Measurements from ENCODE around the gene HES5. TPM values are rescaled to one million over a fixed set of nuclear protein-coding genes. Genes with fewer than 3 reads are reported as not detected.

The HES5 gene
- total RNA-seq, 3 donors from 2014 or later: 1.3 to 7.8 (median 1.6) TPM

DNA sequence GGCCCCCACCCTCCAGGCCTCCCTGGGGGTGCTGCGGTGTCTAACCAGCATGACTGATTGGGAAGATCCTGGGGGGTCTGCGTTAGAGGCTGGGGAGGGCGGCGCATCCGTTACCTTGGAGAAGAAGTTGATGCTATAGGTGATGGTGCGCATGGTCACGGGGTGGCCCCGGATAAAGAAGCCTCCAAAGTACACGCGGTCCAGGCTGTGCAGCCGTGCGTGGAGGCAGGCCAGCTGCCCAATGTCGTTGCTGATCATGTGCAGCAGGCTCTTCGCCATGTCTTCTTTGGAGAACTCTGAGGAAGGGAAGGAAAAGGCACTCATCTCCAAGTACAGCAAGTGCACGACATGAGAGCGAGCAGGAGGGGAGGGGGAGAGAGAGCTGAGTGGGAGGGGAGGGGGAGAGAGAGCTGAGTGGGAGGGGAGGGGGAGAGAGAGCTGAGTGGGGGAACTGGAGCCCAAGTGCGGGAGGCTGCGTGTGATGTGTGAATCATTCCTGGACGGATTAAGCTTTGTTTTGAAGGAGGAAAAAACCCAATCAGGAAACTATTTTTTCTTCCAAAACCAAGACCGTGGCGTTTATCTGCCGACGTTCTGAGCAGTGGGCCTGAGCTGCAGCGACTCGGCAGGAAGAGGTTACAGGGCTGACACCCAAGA lies 10.9 kb downstream of the HES5 start:
- ATAC-seq: no peak
- H3K9me3 ChIP-seq: no peaks in the 10 kb centered on the region
- intact Hi-C loops (cut with DNase I, micrococcal nuclease): no loop called here

DNA sequence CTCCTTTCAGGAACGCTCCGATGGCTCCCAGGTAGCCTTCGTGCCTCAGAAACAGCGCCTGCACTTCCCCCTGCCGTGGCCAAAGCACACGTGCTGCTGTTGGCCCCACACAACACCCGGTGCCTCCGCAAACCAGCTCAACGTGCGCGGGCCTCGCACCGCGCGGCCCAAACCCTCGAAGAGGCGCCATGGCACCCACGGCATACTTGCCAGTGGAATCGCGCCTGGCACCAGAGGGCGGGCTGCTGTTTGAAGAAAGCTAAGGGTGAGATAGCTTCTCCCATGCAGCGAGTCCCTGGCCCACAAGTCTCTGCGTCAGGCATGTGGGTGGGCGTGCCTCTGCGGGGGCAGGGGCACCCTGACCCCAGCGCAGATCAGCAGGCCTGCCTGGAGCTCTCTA lies 11.5 kb downstream of the HES5 start:
- ATAC-seq (no peak), DNase-seq (no peak)
- H3K9me3 ChIP-seq: no peaks in the 10 kb centered on the region
- intact Hi-C loops (cut with DNase I, micrococcal nuclease): no loop called here
- H3K36me3 ChIP-seq (ENCODE audit: low read depth): peaks cover 21% of the 10 kb centered on the region
- no peak overlapping the region for H3K4me3 ChIP-seq
- H3K4me1 ChIP-seq (ENCODE audit: low read depth): no peaks in the 10 kb centered on the region
- TF ChIP-seq, protein P1, sequence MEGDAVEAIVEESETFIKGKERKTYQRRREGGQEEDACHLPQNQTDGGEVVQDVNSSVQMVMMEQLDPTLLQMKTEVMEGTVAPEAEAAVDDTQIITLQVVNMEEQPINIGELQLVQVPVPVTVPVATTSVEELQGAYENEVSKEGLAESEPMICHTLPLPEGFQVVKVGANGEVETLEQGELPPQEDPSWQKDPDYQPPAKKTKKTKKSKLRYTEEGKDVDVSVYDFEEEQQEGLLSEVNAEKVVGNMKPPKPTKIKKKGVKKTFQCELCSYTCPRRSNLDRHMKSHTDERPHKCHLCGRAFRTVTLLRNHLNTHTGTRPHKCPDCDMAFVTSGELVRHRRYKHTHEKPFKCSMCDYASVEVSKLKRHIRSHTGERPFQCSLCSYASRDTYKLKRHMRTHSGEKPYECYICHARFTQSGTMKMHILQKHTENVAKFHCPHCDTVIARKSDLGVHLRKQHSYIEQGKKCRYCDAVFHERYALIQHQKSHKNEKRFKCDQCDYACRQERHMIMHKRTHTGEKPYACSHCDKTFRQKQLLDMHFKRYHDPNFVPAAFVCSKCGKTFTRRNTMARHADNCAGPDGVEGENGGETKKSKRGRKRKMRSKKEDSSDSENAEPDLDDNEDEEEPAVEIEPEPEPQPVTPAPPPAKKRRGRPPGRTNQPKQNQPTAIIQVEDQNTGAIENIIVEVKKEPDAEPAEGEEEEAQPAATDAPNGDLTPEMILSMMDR (IDR thresholded peaks at IDR 0.05): no peak

More for the DNA sequence above, 10.9 kb downstream of the HES5 start:
- Histone ChIP-seq H3K4me3 (no peak overlapping the region), H3K36me3 (ENCODE audit: low read depth) (peaks cover 21% of the 10 kb centered on the region), H3K4me1 (ENCODE audit: low read depth) (peaks cover 3% of the 10 kb centered on the region)
- TF ChIP-seq, protein P1 (IDR thresholded peaks at IDR 0.05): no peak
- no peak for DNase-seq

DNA sequence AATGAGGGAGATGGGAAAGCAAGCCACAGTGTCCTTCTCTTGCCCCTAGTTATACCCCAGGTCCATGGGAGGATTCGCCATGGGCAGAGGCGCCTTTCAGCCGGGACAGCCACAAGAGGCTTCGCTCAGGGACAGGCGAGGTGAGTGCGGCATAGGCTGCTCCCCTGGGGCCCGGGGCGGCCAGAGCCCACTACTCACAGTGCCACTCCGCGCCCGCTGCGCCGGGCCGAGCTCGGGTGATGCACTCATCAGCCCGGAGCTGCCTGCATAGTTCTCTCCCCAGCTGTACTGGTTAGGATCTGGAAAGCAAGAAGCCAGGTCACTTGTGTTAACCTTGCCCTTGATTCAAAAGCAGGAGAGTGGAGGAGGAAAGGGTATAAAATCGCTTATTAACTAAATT lies 12.1 kb downstream of the HES5 start:
- H3K36me3 ChIP-seq (ENCODE audit: low read depth): peaks cover 21% of the 10 kb centered on the region

DNA sequence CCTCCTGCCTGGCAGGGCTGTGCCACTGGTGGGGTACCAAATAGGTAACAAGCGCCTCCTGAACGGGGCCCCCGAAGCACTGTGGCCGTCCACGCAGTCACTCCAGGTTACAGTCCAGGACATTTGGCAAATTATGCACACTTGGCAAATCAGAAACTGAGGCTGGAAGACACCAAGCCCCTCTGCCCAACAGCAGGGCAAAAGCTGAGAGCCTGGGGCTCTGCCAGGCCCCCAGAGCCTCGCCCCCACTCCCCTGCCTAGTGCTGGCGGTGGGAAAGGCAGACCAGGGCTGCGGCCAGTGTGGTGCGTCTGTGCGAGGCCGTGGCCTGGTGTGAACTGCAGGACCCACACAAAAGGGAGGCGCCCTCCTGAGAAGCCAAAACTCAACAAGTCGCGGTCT lies 13.1 kb downstream of the HES5 start:
- DNase-seq: no peak
- no peaks in the 10 kb centered on the region for H3K9me3 ChIP-seq
- TF ChIP-seq, protein P1 (IDR thresholded peaks at IDR 0.05): no peak
- intact Hi-C loops (cut with DNase I, micrococcal nuclease): no loop called here
- peaks cover 21% of the 10 kb centered on the region for H3K36me3 ChIP-seq (ENCODE audit: low read depth)
- no peaks in the 10 kb centered on the region for H3K4me1 ChIP-seq (ENCODE audit: low read depth)
- no peak for ATAC-seq
- no peak overlapping the region for H3K4me3 ChIP-seq

More for the DNA sequence above, 12.1 kb downstream of the HES5 start:
- no peaks in the 10 kb centered on the region for H3K4me1 ChIP-seq (ENCODE audit: low read depth)
- no peak overlapping the region for H3K4me3 ChIP-seq
- H3K9me3 ChIP-seq: no peaks in the 10 kb centered on the region
- no peak for ATAC-seq
- no peak for DNase-seq
- intact Hi-C loops (cut with DNase I, micrococcal nuclease): no loop called here
- TF ChIP-seq, protein P1 (IDR thresholded peaks at IDR 0.05): no peak

DNA sequence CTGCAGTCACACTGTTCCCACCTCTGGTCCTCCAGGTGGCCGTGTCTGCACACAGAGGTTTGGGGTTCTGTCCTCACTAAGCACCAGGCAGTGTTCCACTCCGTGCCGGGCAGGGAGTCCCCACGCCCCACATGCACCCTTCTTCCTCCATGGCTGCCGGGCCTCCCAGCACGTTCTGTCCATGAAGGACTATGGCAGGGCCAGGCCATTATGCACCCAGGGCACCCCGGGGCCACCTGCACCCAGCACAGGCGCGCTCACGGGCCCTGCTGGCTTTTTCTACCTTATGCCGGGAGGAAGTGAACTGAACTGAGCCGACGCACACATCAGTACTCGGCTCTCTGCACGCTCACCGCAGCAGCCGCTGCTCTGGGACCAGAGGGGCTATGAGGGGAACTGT lies 13.9 kb downstream of the HES5 start:
- intact Hi-C loops (cut with DNase I, micrococcal nuclease): no loop called here
- no peaks in the 10 kb centered on the region for H3K9me3 ChIP-seq
- H3K36me3 ChIP-seq (ENCODE audit: low read depth): peaks cover 26% of the 10 kb centered on the region
- H3K4me1 ChIP-seq (ENCODE audit: low read depth): no peaks in the 10 kb centered on the region
- ATAC-seq (no peak), DNase-seq (no peak)
- TF ChIP-seq, protein P1 (IDR thresholded peaks at IDR 0.05): no peak
- no peak overlapping the region for H3K4me3 ChIP-seq

DNA sequence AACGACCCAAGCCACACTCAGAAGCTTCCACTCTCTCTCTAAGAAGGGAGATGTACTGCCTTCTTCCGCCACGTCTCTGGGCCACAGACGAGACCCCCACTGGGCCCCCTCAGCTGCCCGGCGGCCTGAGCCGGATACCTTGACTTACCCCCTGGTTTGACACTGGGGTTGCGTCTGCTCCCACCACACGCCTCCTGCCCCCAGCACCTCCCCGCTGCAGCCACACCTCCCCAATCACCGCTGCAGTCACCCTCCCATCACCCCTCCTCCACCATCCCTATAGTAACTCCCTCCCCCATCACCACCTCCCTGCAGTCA lies 14.3 kb downstream of the HES5 start:
- Histone ChIP-seq H3K4me3 (no peak overlapping the region), H3K36me3 (ENCODE audit: low read depth) (peaks cover 26% of the 10 kb centered on the region), H3K4me1 (ENCODE audit: low read depth) (no peaks in the 10 kb centered on the region), H3K9me3 (no peaks in the 10 kb centered on the region)
- ATAC-seq: no peak
- intact Hi-C loops (cut with DNase I, micrococcal nuclease): no loop called here
- no peak for DNase-seq
- TF ChIP-seq, protein P1 (IDR thresholded peaks at IDR 0.05): no peak
